GM18951 (cell line): ENCODE data around the gene EEF2.
"Not testable (repeated sequence)": the region's sequence is repeated elsewhere in the genome, so short reads cannot be mapped to it uniquely, and the experiment has no call there.

Experiments used
- POLR2A ChIP-seq: IDR thresholded peaks from 4 replicates; pipeline ENCODE4 v1.6.1; 2011; ENCODE audit warnings: mild to moderate bottlenecking; ENCODE audit not compliant: insufficient read length, insufficient read depth; ENCODE audit errors: extremely low read depth
- in situ Hi-C: fragments of 300-500 bp; cut with MboI; formaldehyde crosslinking; loops from one replicate; pipeline ENCODE4 v1.12.0; 2022; ENCODE audit warnings: low sequenced_read_pairs, mixed read lengths, inconsistent platforms; ENCODE audit not compliant: unreplicated experiment

The EEF2 gene

GRCh38 chr19:4010808-4011110 lies 25.5 kb upstream of the EEF2 start:
- no peak for TF ChIP-seq POLR2A
- in situ Hi-C loops: no loop called here

DNA sequence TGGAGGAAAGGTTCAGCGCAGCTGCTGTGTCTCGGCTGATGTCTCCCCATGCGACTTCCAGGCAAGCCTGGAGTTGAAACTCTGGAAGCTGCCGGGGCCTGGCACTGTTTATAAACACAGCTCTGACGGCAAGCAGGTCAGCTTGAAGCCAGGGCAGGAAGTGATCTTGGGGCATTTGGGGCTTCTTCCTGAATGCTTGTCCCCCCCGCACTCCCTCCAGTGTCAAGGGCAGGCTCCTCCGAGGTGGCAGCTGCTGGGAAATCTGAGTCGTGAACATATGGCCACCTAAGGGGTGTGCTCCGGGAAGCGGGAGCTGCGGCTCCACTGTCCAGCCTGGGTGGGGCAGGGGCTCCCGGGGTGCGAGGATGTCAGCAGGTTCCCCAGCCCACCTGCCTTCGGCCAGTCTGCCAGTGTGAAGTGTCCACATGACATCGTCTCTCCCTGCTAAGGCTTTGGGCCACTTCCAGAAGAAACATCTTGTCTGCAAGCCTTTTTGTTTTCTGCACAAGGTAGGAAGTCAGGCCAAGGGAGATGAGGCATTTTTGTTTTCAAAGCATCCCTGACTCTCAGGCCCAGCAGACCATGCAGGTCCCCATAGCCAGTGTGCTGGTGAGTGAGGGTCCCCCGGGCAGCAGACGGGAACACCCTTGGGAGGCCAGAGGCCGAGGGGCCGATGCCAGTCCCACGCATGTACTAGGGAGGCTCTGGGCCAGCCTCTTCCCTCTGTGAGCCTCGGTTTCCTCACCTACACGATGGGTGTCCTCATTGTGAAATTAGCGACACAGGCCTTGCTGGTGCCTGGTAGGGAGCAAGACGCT lies 24.9 kb upstream of the EEF2 start:
- in situ Hi-C loops: no loop called here
- no peak for TF ChIP-seq POLR2A

- in situ Hi-C loops: no loop called here
Observed at GRCh38 chr19:4007836-4008539, 22.7 kb upstream of the EEF2 start.

DNA sequence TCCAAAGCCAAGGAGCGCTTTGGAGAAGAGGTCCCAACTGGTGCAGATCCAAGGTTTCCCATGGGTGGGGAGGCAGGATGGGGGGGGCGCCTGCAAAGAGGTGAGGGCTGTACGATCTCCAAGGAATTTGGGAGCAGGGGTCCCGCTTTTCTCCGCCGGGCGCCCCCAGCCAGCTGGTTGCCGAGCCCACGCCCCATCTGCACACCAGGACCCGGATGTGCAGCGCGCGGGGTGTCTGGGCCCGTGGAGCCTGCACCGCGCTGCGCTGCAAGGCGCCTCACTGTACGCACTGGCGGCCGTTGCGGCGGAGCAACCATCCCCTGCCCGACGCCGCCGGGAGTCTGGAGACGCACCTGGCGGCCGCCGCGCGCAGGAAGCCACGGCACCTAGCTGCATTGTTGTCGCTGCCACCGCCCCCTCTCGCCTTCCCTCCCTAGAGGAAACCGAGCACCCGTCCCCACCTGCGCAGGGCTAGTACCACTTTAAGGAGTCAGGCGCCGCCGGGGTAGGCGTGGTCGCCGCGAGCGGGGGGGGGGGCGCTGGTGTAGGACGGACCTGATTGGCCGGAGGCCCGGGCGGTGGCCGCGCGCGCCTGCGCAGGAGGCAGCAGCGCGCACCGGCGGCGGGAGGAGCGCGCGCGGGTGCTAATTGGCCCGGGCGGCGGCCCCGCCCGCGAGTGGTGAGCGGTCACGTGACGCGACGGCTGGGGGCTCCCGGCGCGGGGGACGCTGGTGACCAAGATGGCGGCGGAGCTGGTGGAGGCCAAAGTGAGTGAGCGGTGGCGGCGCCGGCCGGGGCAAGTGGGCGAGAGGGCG lies 22.0 kb upstream of the EEF2 start, which contains the start of gene PIAS4:
Gene PIAS4 (plus strand): TSS at position 716 of the 815 bp plus-strand sequence. CDS start 25 bp downstream, at position 741.
- TF ChIP-seq POLR2A: peak; percentile 69
- in situ Hi-C loops: no loop called here

More at GRCh38 chr19:4007836-4008539, 22.7 kb upstream of the EEF2 start:
- no peak for TF ChIP-seq POLR2A

DNA sequence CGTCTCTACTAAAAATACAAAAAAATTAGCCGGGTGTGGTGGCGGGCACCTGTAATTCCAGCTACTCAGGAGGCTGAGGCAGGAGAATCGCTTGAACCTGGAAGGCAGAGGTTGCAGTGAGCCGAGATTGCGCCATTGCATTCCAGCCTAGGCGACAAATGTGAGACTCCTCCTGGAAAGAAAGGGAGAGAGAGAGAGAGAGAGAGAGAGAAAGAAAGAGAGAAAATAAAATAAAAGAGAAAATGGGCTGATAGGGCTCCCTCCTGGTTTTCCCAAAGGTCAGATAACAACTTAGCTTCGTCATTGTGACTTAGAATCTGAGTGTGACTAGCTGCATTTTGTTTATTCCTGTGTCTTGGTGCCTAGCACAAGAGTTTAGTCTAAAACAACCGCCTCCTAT lies 20.2 kb upstream of the EEF2 start:
- in situ Hi-C loops: not testable (repeated sequence)

- in situ Hi-C loops: not testable (repeated sequence)
Observed at GRCh38 chr19:4000798-4001197, 15.5 kb upstream of the EEF2 start.

DNA sequence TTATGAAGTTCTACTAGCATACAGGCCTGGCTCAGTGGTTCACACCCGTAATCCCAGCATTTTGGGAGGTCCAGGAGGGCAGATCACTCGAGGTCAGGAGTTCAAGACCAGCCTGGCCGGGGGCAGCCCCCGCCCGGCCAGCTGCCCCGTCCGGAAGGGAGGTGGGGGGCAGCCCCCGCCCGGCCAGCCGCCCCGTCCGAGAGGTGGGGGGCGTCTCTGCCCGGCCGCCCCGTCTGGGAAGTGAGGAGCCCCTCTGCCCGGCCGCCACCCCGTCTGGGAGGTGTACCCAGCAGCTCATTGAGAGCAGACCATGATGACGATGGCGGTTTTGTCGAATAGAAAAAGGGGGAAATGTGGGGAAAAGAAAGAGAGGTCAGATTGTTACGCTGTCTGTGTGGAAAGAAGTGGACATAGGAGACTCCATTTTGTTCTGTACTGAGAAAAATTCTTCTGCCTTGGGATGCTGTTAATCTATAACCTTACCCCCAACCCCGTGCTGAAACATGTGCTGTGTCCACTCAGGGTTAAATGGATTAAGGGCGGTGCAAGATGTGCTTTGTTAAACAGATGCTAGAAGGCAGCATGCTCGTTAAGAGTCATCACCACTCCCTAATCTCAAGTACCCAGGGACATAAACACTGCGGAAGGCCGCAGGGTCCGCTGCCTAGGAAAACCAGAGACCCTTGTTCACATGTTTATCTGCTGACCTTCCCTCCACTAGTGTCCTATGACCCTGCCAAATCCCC lies 13.6 kb upstream of the EEF2 start:
- in situ Hi-C loops: not testable (repeated sequence)

- TF ChIP-seq POLR2A: no peak
- in situ Hi-C loops: no loop called here
Observed at GRCh38 chr19:3995607-3996006, 10.3 kb upstream of the EEF2 start.

- no peak for TF ChIP-seq POLR2A
- in situ Hi-C loops: no loop called here
Observed at GRCh38 chr19:3990815-3991117, 5.5 kb upstream of the EEF2 start.

DNA sequence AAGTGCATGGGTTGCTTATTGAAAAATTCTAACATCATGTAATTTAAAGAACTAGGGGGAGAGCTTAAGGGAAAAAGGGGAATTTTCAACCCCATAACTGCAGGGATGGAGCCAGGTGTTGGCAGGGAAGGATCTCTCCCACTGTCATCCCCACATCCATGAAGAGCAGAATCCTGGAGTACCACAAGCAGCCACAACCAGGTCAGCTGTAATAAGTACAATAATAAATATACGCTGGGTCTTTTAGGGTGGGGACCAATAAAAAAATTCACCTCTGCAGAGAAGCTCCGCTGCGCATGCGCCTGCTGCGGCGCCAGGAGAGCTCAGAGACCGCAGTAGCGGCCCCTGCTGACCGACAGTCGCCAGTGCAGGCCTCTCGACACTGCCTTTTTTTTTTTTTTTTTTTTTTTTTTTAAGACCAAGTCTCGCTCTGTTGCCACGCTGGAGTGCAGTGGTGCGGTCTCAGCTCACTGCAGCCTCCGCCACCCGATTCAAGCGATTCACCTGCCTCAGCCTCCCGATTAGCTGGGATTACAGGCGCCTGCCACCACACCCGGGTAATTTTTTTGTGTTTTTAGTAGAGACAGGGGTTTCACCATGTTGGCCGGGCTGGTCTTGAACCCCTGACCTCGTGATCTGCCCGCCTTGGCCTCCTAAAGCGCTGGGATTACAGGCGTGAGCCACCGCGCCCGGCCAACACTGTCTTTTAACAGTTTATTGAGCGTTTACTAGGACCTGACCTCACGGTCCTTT lies 2.5 kb upstream of the EEF2 start:
- in situ Hi-C loops: no loop called here

DNA sequence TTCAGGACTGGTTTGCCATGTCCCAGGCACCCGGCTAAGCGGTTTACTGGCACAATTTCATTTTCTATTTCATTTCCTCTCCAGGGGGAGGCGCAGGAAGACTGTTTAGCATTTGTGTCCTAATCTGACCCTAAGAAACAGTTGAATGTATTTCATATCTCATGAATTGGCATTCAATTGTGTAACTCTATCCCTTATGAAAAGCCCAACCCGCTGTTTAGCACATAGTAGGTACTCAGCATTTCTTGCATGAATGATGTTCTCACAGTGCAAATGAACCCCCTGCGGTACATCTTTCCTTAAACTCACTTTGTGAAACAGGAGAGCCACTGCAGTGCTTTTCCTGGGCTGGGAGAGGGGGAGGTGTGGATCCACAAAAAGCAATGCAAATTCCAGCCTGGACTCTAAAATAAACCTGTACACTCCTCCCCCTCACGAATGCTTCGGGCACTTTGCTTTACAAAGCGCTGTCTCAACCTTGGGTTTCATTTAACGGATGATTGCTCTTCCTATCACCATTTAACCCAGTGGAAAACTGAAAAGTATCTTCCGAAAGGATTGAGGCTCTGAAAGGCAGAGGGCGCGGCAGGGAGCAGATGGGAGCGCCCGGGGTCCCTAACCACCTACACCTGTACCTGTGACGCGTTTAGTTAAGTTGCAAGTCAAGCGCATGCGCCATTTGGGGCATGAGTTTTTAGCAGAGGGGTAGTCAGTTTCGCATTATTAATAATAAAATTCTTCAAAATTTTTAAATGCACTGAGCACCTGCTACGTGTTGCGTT lies 1.2 kb upstream of the EEF2 start:
- in situ Hi-C loops: no loop called here

More for the DNA sequence above, 2.5 kb upstream of the EEF2 start:
- TF ChIP-seq POLR2A: peak; percentile 21

More for the DNA sequence above, 1.2 kb upstream of the EEF2 start:
- no peak for TF ChIP-seq POLR2A
